GM21526 (cell line): ENCODE results near the gene MYO9A.
"Not testable (repeated sequence)": the region's sequence is repeated elsewhere in the genome, so short reads cannot be mapped to it uniquely, and the experiment has no call there.

Experiments
- ATAC-seq: cut with Tn5 transposase; IDR thresholded peaks from one replicate; pipeline ENCODE4 v1.9.1; 2021; ENCODE audit warnings: moderate library complexity; ENCODE audit not compliant: unreplicated experiment, low FRiP score

MYO9A gene

DNA sequence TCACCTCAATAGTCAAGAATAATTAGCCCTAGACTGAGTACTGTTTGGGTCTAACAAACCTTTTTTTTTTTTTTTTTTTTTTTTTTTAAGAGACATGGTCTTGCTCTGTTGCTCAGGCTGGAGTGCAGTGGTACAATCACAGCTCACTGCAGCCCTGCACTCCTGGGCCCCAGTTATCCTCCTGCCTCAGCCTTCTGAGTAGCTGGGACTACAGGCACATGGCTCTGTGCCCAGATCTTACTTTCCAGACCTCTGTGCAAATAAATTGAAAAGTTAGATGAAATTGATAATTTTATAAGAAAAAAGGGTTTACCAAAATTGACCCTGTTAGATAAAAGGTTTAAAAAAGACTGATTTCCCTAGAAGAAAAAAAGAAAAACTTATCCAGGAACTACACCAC lies 228.6 kb downstream of the MYO9A start:
- no peak for ATAC-seq

DNA sequence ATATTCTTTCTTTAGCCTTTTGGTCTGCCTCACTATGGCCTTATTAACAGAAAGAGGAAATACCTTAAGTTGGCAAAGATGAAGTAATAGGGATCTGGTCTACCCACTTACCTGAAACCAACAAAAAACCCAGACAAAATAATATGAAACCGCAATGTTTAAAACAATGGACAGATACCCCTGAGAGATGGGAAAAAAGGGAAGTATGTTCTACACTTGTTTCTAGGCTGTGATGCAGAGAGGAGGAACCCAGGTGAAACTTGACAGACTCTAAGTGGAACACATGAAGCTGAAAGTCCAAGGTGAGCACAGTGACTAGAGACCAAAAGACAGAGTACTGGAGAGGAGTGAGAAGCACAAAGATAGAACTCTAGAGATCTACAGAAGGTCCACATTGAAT lies 229.2 kb downstream of the MYO9A start:
- no peak for ATAC-seq

DNA sequence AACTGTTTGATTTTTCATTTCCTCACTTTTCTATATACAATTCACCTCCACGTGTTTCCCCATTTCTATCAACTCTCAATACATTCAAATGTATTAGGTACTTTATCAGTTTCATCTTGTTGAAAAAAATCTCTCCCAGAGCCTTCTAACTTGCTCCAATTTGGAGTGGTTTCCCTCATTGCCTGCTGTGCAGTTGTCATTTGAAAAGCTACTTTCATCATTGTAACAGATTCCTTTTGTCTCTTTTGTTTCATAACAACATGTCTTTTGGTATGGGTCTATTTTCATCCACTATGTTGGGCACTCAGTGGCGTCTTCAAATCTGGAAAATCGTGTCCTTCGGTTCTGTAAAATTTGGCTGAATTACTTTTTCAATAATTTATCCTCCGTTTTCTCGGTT lies 232.6 kb downstream of the MYO9A start:
- no peak for ATAC-seq

DNA sequence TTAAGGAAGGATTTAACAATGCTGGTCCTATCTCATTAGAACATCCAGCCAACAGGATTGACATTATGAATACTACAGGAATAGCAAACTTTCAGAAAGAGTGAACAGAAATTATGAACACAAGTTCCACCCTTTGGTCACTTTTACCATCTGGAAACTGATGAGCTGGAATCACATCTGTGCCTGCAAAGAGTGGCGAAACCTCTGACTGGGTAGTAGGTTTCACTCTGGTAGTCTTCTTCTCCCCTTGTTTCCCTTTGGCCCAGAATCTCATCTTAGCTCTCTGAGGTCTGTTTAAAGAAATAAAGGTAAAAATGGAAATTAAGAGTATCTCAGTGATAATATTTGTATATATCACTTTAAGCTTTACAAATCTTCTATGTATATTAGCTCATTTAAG lies 234.5 kb downstream of the MYO9A start:
- ATAC-seq, result no peak

DNA sequence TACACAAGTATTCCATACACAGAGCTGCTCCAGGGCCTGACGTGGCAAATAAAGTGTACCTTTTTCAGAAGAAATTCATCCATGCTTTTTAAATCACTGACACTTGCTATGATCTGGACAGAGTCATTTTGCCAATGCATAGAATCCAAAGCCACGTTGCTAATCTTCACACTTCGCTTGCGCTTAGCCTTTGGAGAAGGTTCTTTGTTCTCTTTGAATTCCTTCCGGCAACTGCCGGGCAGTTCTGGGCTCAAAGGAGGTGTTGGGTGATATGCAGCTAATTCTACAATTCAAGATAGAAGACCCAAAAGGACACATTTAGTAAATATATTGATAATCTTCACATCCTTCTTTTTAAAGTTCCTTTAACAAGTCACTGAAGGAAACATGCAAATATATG lies 237.7 kb downstream of the MYO9A start:
- ATAC-seq, result no peak

DNA sequence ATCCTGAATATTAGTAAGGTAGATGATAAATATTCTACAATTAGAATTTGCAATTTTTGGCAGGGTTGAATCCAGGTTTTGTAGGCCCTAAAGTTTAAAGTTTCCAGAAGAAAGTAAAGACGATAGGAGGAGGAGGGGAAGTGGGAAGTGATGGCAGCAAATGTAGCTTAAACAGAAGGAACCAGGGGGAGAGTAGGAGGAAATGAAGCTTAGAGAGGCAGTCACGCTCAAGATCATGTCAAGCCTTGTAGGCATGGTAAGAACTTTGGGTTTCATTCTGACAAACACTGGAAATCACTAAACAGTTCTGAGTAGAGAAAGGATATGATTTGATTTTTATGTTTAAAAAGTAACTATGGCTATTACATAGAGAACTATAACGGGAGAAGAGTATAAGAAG lies 243.7 kb downstream of the MYO9A start:
- ATAC-seq, result no peak

DNA sequence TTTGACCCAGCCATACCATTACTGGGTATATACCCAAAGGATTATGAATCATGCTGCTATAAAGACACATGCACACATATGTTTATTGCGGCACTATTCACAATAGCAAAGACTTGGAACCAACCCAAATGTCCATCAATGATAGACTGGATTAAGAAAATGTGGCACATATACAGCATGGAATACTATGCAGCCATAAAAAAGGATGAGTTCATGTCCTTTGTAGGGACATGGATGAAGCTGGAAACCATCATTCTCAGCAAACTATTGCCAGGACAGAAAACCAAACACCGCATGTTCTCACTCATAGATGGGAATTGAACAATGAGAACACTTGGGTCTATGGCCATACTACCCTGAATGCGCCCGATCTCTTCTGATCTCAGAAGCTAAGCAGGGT lies 259.7 kb downstream of the MYO9A start:
- not testable (repeated sequence) for ATAC-seq

DNA sequence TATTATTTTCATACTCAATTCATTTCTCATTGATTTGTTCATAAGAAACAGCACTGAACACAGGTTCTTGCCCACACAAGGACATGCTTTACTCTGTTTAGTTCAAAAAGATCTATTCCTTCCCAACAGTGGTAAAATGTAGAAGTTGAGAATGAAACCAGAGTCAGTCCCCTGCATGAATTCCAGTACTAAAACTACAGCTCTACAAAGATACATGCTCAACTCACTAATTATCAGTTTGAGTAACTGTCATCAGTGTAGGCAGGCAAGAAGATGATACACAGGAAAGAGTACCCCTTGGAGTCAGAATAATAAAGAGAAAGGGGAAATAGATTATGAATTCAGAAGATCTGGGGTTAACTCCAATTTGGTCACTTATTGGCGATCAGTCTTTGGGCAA lies 264.4 kb downstream of the MYO9A start:
- ATAC-seq, result no peak

DNA sequence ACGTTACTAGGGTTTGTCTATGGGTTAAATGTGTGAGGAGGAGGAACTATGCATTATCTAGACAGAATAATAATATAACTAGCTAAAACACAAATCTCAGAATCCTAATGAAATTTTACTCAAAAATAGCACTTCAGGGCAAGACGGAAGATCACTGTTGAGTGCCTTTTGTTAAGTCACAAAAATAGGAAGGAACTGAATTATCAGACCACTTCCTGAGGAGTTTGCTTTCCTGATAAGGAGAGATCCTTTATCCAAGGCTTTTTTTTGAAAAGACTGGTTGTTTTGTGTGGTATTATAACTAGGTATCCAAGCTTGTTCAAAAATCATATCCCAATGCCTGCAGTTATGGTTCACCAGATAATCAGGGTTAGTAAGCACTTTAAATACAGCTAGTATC lies 273.0 kb downstream of the MYO9A start:
- no peak for ATAC-seq

DNA sequence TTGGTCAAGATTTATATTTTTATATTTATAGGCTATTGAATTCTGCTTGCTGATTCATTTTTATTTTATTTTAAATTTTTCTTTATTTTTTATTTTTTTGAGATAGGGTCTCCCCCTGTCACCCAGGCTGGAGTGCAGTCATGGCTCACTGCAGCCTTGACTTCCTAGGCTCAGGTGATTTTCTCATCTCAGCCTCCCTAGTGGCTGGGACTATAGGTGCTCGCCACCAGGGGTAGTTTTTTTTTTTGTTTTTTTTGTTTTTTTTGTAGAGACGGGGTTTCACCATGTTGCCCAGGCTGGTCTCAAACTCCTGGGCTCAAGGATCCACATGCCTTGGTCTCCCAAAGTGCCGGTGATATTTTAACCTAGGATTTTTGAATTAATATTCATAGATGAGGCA lies 276.4 kb downstream of the MYO9A start:
- ATAC-seq, result no peak

DNA sequence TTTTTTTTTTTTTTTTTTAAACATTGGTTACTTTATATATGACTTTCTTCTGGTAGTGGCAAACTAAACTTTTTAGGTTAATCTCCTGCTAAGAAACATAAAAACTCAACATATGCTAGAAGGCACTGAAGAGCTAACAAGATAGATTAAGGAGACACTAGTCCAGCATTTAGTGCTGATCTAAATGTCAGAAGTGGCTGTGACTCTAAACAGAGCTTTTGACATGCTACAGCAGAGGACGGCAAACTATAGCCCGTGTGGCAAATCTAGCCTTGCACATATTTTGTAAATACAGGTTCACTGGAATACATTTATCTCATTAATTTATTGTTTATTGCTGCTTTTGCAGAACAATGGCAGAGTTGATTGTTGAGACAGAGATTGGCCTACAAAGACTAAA lies 287.0 kb downstream of the MYO9A start:
- ATAC-seq, result no peak

DNA sequence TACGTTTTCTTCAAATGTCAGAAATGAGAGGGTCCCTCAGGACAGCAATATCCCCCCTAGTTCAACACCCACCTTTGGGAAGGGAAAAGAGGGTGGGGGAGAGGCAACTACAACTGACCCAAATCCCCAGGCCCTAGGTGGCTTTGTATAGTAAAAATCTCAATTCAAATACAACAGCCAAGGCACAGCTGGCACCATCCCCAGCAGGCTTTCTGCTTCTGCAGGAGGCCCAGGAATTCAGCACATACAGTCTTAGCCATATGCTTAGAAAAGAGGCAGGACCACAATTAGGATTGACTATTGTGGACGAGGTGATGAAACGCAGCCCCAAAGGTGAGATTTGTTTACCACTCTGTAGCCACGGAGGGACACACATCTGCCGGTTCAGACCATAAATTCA lies 291.8 kb downstream of the MYO9A start:
- ATAC-seq, result no peak

DNA sequence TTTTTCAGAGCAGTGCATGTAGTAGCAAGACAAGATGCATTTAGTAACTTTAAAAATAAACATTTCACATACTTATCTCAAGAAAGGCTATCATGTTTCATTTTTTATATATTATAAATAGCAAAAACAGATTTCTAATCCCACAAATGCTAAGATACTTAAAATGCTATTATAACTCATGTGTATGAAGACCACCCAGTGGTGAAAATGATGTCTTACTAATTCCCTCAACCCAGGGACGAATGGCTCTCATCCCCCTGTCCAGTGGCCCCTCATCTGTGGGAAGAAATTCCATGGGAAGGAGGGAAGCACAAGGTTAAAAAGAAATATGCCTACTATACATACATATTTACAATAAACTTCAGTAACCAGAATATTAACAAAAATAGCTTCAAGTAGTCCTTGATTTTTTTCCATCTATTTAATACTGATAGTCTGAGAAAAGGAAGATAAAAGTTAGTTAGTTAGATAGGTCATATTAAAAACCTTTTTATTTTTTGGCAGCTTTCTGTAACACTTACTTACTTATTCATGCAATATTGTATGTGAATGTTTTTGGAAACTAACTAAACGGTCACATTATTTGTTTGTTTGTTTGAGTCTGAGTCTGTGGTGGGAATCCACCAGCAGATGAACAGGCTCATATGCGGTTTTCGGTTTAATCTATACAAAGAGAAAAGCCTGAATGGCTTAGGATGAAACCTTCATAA lies 292.8 kb downstream of the MYO9A start:
- ATAC-seq, result no peak

DNA sequence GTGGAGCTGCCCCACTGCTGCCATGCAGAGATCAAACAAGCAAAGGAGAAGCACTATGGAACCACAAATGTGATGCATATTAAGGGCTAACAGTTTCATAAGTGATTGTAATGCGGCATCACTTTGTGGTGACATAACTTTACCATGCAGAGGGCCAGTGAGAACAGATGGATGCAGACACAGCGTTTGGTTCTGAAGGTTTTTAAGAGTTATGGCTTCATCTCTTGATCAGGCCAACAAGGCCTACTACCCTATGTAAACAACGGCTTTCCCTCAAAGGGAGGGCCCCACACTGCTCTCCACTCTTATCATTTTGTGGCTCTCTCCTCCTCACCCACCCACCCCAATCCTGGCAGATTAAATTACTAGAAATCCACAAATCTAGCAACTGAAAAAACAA lies 294.1 kb downstream of the MYO9A start:
- no peak for ATAC-seq

DNA sequence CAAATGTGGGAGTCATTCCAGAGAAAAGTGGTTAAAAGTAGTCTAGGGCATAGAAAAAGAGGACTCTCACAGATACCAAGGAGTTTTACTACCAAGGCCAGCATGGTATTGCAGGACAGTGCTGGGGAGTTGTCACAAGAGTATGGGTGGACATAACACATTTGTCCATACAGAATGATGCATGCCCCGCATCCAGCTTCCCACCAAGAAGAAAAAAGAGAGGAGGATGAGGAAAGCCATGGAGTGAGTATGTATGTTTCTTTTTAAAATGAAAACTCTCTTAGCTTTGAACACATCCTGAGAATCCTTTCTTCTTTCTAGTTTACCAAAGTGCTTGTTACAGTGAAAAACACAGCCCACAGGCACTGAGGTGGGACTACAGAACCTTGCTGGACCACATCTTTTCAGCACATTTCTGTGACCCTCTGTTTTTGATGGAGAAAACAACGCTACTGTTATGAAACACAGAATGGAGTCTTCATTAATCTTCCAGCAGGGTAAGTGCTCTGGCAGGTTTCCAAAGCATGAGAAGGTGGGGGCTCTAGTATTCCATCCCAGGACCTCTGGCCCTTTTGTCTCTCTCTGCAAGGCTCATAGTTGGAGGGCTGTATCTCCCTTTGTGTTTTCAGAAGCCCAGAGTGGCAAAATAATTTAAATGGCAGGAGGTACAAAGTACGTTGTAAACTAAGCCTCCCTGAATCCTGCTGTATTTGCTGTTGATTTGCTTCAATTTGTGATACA lies 294.9 kb downstream of the MYO9A start:
- ATAC-seq, result no peak

DNA sequence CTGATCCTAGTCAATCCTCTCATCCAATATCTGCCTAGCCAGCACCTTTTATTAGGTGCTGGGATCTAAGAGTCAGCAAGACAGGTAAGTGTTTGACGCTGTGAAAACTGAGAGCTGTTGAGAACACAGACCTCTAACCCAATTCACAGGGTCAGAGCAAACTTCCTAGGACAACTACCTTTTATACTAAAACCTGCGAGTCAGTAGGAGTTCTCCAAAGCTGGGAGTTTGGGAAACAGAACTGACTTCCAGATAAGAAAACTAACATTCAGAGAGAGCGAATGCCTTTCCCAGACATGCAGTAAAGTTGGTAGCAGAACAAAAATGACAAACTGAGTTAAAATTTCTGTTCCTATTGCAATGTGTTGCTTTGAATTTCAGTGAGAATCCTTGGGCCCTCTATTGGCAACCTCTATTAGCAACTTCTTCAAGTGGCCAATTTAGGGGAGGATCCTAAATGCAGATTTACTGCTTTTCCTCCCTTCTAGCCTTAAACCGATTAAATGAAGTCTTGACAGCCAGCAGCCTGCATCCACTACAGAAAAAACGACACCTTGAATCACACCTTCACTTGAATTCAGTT lies 296.3 kb downstream of the MYO9A start:
- ATAC-seq, result no peak

DNA sequence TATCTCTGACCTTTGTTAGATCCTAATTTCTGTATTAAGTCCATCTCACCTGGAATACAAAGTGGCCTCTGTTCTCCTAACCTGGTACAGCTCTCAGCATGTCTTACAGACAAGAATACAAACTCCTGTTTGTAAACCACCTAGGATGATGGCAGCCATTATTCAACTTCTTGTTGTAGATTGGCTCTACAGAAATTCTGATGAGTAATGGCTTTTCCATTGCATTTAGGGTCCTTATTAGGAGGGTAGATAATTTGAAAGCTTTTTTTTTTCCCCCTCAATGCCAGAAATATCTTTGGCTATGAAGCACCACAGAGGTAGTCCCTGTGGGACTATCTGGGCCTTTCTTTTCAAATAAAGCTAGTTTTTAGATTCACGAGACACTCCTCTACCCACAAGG lies 297.8 kb downstream of the MYO9A start:
- no peak for ATAC-seq

DNA sequence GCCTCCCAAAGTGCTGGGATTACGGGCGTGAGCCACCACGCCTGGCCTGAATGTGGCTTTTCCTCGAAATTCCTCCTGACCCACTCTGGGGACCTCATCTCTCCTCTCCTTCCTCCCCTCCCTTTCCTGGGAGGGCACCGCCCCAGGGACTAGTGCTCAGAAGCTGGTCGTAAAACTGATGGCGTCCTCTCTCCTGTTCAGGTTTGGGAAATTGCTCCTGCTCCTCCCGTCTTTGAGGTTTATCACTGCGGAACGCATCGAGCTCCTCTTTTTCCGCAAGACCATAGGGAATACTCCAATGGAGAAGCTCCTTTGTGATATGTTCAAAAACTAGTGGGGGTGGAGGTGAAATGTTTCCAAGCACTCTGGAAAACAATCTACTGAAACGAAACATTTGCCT lies 300.6 kb downstream of the MYO9A start:
- no peak for ATAC-seq

DNA sequence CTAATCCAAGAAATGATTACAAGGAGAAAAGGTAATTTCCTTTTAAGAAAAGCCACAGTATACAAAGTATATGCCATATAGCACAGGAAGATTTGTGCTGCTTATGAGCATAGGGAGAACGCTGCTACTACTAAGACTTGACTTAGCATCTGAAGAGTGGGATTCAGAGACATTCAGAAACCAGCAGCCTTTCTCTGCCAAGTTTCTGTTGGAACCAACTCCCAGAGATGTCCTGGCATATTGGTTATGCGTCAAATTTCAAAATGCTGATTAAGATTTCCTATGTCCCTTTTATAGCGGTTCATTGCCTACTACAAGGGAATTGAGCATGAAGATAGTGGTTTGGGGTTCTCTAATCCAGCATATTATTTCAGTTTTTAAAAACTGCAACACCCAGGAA lies 302.6 kb downstream of the MYO9A start:
- ATAC-seq, result no peak

DNA sequence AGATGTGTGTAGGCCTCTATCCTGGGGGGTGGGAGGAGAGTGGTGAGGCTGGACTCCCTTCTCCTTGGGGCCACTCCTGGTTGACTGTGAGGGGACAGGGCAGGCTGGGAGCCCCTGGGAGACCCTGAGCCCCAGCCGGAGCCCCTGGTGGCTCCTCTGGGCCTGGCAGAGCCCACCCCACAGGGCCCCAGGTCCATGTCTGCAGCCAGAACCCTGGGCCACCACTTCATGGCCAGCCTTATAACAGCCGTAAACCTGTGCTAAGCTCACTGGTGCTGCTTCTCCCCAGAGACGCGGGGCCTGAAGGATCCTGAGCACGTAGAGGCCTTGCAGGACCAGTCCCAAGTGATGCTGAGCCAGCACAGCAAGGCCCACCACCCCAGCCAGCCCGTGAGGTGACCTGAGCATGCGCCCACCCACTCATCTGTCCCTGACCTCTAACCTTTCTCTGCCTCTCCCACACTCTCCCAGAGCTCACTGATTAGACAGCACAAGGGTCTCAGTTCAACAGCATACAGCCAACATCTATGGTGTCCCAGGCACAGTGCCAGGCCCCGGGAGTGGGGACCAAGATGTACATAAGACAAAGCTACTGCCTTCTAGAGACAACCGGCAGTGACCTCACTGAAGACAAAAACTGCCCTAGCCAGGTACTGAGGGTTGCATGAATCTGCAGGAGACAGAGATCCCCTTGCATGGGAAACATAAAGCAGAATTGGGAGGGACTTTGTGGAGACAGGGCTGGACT lies 304.1 kb downstream of the MYO9A start:
- no peak for ATAC-seq

DNA sequence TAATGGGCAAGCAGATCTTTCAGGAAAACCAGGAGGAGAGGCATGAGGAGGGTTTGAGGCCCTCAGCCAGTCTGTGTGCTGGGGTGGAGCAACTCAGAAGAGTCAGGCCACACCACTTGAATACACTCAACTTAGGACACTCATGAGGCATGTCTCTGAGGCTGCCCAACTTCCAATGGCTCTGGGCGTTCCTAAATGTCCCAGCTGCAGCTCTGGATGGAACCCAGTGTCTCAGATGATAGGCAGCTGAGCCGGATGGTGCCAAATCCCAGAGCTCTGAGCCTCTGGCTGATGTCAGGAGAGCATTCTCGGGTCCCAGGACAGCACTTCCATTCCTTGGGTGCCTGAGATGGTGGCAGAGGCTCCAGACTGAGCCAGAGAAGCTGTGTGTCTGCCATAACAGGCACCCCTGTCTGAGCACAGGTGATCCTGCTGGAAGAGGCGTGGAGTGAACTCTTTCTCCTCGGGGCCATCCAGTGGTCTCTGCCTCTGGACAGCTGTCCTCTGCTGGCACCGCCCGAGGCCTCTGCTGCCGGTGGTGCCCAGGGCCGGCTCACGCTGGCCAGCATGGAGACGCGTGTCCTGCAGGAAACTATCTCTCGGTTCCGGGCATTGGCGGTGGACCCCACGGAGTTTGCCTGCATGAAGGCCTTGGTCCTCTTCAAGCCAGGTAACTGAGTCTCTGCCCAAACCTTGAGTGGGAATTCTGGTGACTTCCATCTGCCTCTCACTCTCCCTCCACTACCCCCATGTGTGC lies 304.8 kb downstream of the MYO9A start:
- ATAC-seq, result no peak
